ENCODE data around the gene RPL36. TPM values are rescaled to one million over a fixed set of nuclear protein-coding genes. Genes with fewer than 3 reads are reported as not detected.

The RPL36 gene
- total RNA-seq, 2 donors from 2014 or later: 628 to 1,303 TPM

DNA sequence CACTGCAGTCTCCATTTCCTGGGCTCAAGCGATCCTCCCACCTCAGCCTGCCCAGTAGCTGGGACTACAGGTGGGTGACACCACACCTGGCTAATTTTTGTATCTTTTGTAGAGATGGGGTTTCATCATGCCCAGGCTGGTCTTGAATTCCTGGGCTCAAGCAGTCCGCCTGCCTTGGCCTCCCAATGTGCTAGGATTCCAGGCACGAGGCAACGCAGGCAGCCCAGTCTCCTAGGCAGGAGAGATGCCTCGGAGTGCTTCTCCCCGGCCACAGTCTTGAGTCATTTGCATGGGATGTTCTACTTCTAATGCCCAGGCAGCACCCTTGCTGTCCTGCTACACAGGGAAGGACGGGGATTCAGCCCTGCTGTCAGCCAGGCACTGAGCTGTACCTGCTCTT lies 18.5 kb upstream of the RPL36 start:
- H3K27me3 ChIP-seq (replicated peaks; ENCODE audit: insufficient read depth): no peaks in the 10 kb centered on the region
- no peak overlapping the region for H3K4me3 ChIP-seq
- no peaks in the 10 kb centered on the region for H3K4me1 ChIP-seq (replicated peaks)
- TF ChIP-seq, protein P1, sequence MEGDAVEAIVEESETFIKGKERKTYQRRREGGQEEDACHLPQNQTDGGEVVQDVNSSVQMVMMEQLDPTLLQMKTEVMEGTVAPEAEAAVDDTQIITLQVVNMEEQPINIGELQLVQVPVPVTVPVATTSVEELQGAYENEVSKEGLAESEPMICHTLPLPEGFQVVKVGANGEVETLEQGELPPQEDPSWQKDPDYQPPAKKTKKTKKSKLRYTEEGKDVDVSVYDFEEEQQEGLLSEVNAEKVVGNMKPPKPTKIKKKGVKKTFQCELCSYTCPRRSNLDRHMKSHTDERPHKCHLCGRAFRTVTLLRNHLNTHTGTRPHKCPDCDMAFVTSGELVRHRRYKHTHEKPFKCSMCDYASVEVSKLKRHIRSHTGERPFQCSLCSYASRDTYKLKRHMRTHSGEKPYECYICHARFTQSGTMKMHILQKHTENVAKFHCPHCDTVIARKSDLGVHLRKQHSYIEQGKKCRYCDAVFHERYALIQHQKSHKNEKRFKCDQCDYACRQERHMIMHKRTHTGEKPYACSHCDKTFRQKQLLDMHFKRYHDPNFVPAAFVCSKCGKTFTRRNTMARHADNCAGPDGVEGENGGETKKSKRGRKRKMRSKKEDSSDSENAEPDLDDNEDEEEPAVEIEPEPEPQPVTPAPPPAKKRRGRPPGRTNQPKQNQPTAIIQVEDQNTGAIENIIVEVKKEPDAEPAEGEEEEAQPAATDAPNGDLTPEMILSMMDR (IDR thresholded peaks at IDR 0.05): no peak
- TF ChIP-seq POLR2A (IDR thresholded peaks at IDR 0.05) (no peak), POLR2AphosphoS5 (IDR thresholded peaks at IDR 0.05) (no peak)
- no peak for DNase-seq (ENCODE audit: low spot score)
- no peaks in the 10 kb centered on the region for H3K9me3 ChIP-seq
- 78% methylated on average over 7 of the region's 7 CpGs for WGBS
- H3K27ac ChIP-seq: no peak overlapping the region
- intact Hi-C loops (cut with DNase I): no loop called here
- H3K36me3 ChIP-seq: peaks cover 9 to 18% of the 10 kb centered on the region in 2 donors

GRCh38 chr19:5672708-5673459 lies 17.2 kb upstream of the RPL36 start:
- Histone ChIP-seq H3K27ac (no peak overlapping the region), H3K27me3 (replicated peaks; ENCODE audit: insufficient read depth) (no peaks in the 10 kb centered on the region), H3K9me3 (no peaks in the 10 kb centered on the region), H3K36me3 (peaks cover 0 to 6% of the 10 kb centered on the region in 2 donors), H3K4me1 (replicated peaks) (no peaks in the 10 kb centered on the region), H3K4me3 (no peak overlapping the region)
- WGBS: 89% methylated on average over 13 of the region's 13 CpGs
- DNase-seq (ENCODE audit: low spot score): no peak
- intact Hi-C loops (cut with DNase I): no loop called here
- TF ChIP-seq, protein P1 (IDR thresholded peaks at IDR 0.05): no peak
- no peak for TF ChIP-seq POLR2A (IDR thresholded peaks at IDR 0.05)
- no peak for TF ChIP-seq POLR2AphosphoS5 (IDR thresholded peaks at IDR 0.05)

DNA sequence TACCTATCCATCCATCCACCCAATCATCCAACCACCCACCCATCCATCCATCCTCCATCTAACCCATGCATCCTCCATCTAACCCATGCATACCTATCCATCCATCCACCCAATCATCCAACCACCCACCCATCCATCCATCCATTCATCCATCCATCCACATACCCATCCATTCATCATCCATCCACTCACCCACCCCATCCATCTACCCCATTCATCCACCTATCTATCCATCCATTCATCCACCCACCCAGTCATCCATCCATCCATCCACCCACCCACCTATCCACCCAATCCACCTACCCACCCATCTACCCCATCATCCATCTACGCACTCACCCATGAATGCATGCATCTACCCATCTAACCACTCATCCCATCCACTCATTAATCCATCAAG lies 16.3 kb upstream of the RPL36 start:
- Histone ChIP-seq H3K9me3 (no peaks in the 10 kb centered on the region), H3K4me3 (no peak overlapping the region), H3K4me1 (replicated peaks) (no peaks in the 10 kb centered on the region), H3K36me3 (peaks cover 0 to 4% of the 10 kb centered on the region in 2 donors), H3K27me3 (replicated peaks; ENCODE audit: insufficient read depth) (no peaks in the 10 kb centered on the region), H3K27ac (no peak overlapping the region)
- TF ChIP-seq POLR2A (IDR thresholded peaks at IDR 0.05) (no peak), POLR2AphosphoS5 (IDR thresholded peaks at IDR 0.05) (no peak)
- TF ChIP-seq, protein P1 (IDR thresholded peaks at IDR 0.05): no peak
- intact Hi-C loops (cut with DNase I): no loop called here
- WGBS: 98% methylated on average over 1 of the region's 1 CpG
- no peak for DNase-seq (ENCODE audit: low spot score)

GRCh38 chr19:5674714-5675113 lies 15.4 kb upstream of the RPL36 start:
- no peak overlapping the region for H3K27ac ChIP-seq
- no peaks in the 10 kb centered on the region for H3K9me3 ChIP-seq
- no peaks in the 10 kb centered on the region for H3K27me3 ChIP-seq (replicated peaks; ENCODE audit: insufficient read depth)
- intact Hi-C loops (cut with DNase I): no loop called here
- peaks cover 5% of the 10 kb centered on the region for H3K4me1 ChIP-seq (replicated peaks)
- no peak for DNase-seq (ENCODE audit: low spot score)
- 72% methylated on average over 5 of the region's 5 CpGs for WGBS
- no peak overlapping the region for H3K4me3 ChIP-seq
- TF ChIP-seq POLR2A (IDR thresholded peaks at IDR 0.05) (no peak), POLR2AphosphoS5 (IDR thresholded peaks at IDR 0.05) (no peak)
- TF ChIP-seq, protein P1 (IDR thresholded peaks at IDR 0.05): no peak
- no peaks in the 10 kb centered on the region for H3K36me3 ChIP-seq
